Upper lobe of left lung (tissue), 6 donors: ENCODE measurements around the gene TAF9B. TPM values are rescaled to one million over a fixed set of nuclear protein-coding genes. Genes with fewer than 3 reads are reported as not detected.
A peak's percentile ranks its signal among the peaks of the same experiment; 100 is the strongest.

ENCODE experiments used
- ATAC-seq, 2 donors: fragments of 200-7000 bp; cut with Tn5 transposase; one replicate each; pipeline ENCODE4 v1.9.1; 2022; ENCODE audit warnings: mild to moderate bottlenecking in 2 of 2, moderate library complexity in 2 of 2; ENCODE audit not compliant: low FRiP score in 2 of 2
- DNase-seq, 2 donors: peaks; one replicate each; pipeline ENCODE4 v3.0.0-alpha.2; 2019 to 2020
- H3K27ac ChIP-seq, 4 donors: fragments of 200-600 bp; sonication (generic); one replicate each; pipeline ENCODE4 v1.5.1; 2016 to 2019
- H3K27me3 ChIP-seq, 4 donors: fragments of 200-600 bp; sonication (generic); one replicate each; pipeline ENCODE4 v1.5.1; 2017 to 2019
- H3K36me3 ChIP-seq, 4 donors: fragments of 200-600 bp; sonication (generic); one replicate each; pipeline ENCODE4 v1.5.1; 2016 to 2019
- H3K4me1 ChIP-seq, 4 donors: fragments of 200-600 bp; sonication (generic); one replicate each; pipeline ENCODE4 v1.5.1; 2018 to 2019
- H3K4me3 ChIP-seq, 4 donors: fragments of 200-600 bp; sonication (generic); one replicate each; pipeline ENCODE4 v1.5.1; 2017 to 2019; ENCODE audit warnings: mild to moderate bottlenecking in 2 of 4, moderate library complexity in 1 of 4
- H3K9me3 ChIP-seq, 4 donors: fragments of 200-600 bp; sonication (generic); one replicate each; pipeline ENCODE4 v1.5.1; 2018 to 2019
- CTCF ChIP-seq, 6 experiments: fragments of 450-650 bp in 4 of 6; fragments of 200-600 bp in 2 of 6; sonication (generic) in 2 of 6; IDR thresholded peaks; one replicate each; pipeline ENCODE4 v1.5.1; 2016 to 2019; ENCODE audit warnings: antibody characterized with exemption in 6 of 6
- EP300 ChIP-seq, 4 donors: sonication (generic); formaldehyde crosslinking; IDR thresholded peaks; one replicate each; pipeline ENCODE4 v1.5.1; 2017; ENCODE audit warnings: antibody characterized with exemption in 4 of 4, control low read depth in 2 of 4
- POLR2A ChIP-seq, 4 donors: fragments of 450-650 bp; IDR thresholded peaks; one replicate each; pipeline ENCODE4 v1.5.1; 2016 to 2017; ENCODE audit warnings: antibody characterized with exemption in 4 of 4, mild to moderate bottlenecking in 2 of 4
- POLR2AphosphoS5 ChIP-seq, 2 donors: sonication (generic); formaldehyde crosslinking; IDR thresholded peaks; one replicate each; pipeline ENCODE4 v1.5.1; 2017; ENCODE audit warnings: antibody characterized with exemption in 2 of 2
- WGBS, 2 donors: methylation state at CpG; one replicate each; pipeline ENCODE4 v1.1.5; 2017 to 2018; 5-methylcytosine and 5-hydroxymethylcytosine counted together
- total RNA-seq, 6 donors: library from RNA; depleted of rRNA in 4 of 6; stranded (reverse); fragments of >200 nt in 4 of 6; gene quantifications; one replicate each; pipeline versions ENCODE4 v1.1.0 to v1.2.1, GENCODE V29; 2016 to 2021
- donor health status: DM: no; HTN: no; CAD: no; lungs with moderate emphysema.
- donor health status: DM: no; HTN: yes; CAD: no; lungs with severe emphysema.

The TAF9B gene
- total RNA-seq, 6 donors from 2014 or later = 2.4 to 14.3 (median 11.1) TPM

GRCh38 chrX:78116365-78116764, 23.1 kb downstream of the TAF9B start:
- no peak for DNase-seq
- Histone ChIP-seq H3K4me1 (peaks cover 0 to 2% (median 0%) of the 10 kb centered on the region in 4 donors), H3K36me3 (peaks cover 10 to 81% (median 28%) of the 10 kb centered on the region in 4 donors), H3K27me3 (no peaks in the 10 kb centered on the region), H3K4me3 (no peak overlapping the region), H3K27ac (no peak overlapping the region), H3K9me3 (no peaks in the 10 kb centered on the region)
- no peak for TF ChIP-seq POLR2A (IDR thresholded peaks at IDR 0.05)
- TF ChIP-seq EP300 (IDR thresholded peaks at IDR 0.05) = no peak
- TF ChIP-seq POLR2AphosphoS5 (IDR thresholded peaks at IDR 0.05) = no peak
- TF ChIP-seq CTCF (IDR thresholded peaks at IDR 0.05) = no peak
- no peak for ATAC-seq

GRCh38 chrX:78111140-78111931, 28.1 kb downstream of the TAF9B start:
- WGBS, 2 donors = 73 to 85% methylated on average over 10 of the region's 10 CpGs
- H3K4me3 ChIP-seq = no peak overlapping the region
- peaks cover 10 to 26% (median 14%) of the 10 kb centered on the region in 4 donors for H3K4me1 ChIP-seq
- ATAC-seq = no peak
- DNase-seq = no peak
- H3K9me3 ChIP-seq = no peaks in the 10 kb centered on the region
- H3K27ac ChIP-seq = no peak overlapping the region
- no peak for TF ChIP-seq CTCF (IDR thresholded peaks at IDR 0.05)
- TF ChIP-seq EP300 (IDR thresholded peaks at IDR 0.05) = no peak
- no peak for TF ChIP-seq POLR2A (IDR thresholded peaks at IDR 0.05)
- no peak for TF ChIP-seq POLR2AphosphoS5 (IDR thresholded peaks at IDR 0.05)
- peaks cover 4 to 50% (median 10%) of the 10 kb centered on the region in 4 donors for H3K36me3 ChIP-seq
- H3K27me3 ChIP-seq = no peaks in the 10 kb centered on the region

- WGBS, 2 donors = 77 to 84% methylated on average over 2 of the region's 2 CpGs
- no peak overlapping the region for H3K27ac ChIP-seq
- H3K4me3 ChIP-seq = no peak overlapping the region
- H3K36me3 ChIP-seq = peaks cover 0 to 31% (median 4%) of the 10 kb centered on the region in 4 donors
- H3K27me3 ChIP-seq = no peaks in the 10 kb centered on the region
- no peaks in the 10 kb centered on the region for H3K9me3 ChIP-seq
- no peak for DNase-seq
- no peak for ATAC-seq
- TF ChIP-seq POLR2A (IDR thresholded peaks at IDR 0.05) = no peak
- TF ChIP-seq EP300 (IDR thresholded peaks at IDR 0.05) = no peak
- H3K4me1 ChIP-seq = peaks cover 16 to 37% (median 25%) of the 10 kb centered on the region in 4 donors
Measured at GRCh38 chrX:78109458-78109857, 30.0 kb downstream of the TAF9B start.

- DNase-seq (no peak), ATAC-seq (no peak)
- peaks cover 16 to 34% (median 25%) of the 10 kb centered on the region in 4 donors for H3K4me1 ChIP-seq
- no peaks in the 10 kb centered on the region for H3K9me3 ChIP-seq
- TF ChIP-seq POLR2A (IDR thresholded peaks at IDR 0.05) (no peak), EP300 (IDR thresholded peaks at IDR 0.05) (no peak)
- H3K4me3 ChIP-seq = peak overlapping the region in 1 of 4 donors; percentile 77
- peak overlapping the region; percentile 94 to 97 (median 95) for H3K27ac ChIP-seq
- 53 to 72% methylated on average over 1 of the region's 1 CpG for WGBS, 2 donors
- H3K27me3 ChIP-seq = no peaks in the 10 kb centered on the region
- H3K36me3 ChIP-seq = peaks cover 0 to 15% (median 0%) of the 10 kb centered on the region in 4 donors
Measured at GRCh38 chrX:78106651-78106986, 32.8 kb downstream of the TAF9B start.

- Histone ChIP-seq H3K4me3 (peak overlapping the region in 2 of 4 donors; percentile 4 to 77), H3K27me3 (no peaks in the 10 kb centered on the region), H3K27ac (peak overlapping the region; percentile 94 to 97 (median 95)), H3K4me1 (peaks cover 16 to 34% (median 25%) of the 10 kb centered on the region in 4 donors), H3K9me3 (no peaks in the 10 kb centered on the region), H3K36me3 (peaks cover 0 to 11% (median 0%) of the 10 kb centered on the region in 4 donors)
- TF ChIP-seq POLR2A (IDR thresholded peaks at IDR 0.05) = no peak
- no peak for TF ChIP-seq EP300 (IDR thresholded peaks at IDR 0.05)
- no peak for TF ChIP-seq POLR2AphosphoS5 (IDR thresholded peaks at IDR 0.05)
- no peak for TF ChIP-seq CTCF (IDR thresholded peaks at IDR 0.05)
- no peak for ATAC-seq
- DNase-seq = no peak
- WGBS, 2 donors = 33 to 48% methylated on average over 9 to 11 of the region's 11 CpGs
Measured at GRCh38 chrX:78105944-78106650, 33.4 kb downstream of the TAF9B start.
